K562 (cell line): ENCODE measurements around the gene WDR70. TPM values are rescaled to one million over a fixed set of nuclear protein-coding genes. Genes with fewer than 3 reads are reported as not detected.

ENCODE experiments used
- ATAC-seq: fragments of 200-7000 bp; cut with Tn5 transposase; 3 replicates; pipeline ENCODE4 v1.9.1; 2020; ENCODE audit warnings: moderate library complexity
- BruUV-seq: library from RNA; stranded (reverse); fragments of 400-500 nt; replicated peaks from 2 replicates; lab custom pipeline; 2021; lab: Mats Ljungman, UMichigan
- CTCF ChIA-PET: fragments of 300-600 bp; formaldehyde crosslinking; extraction: SDS; loops from one replicate; lab custom pipeline; 2021; ENCODE audit warnings: low intra/inter-chr PET ratio; lab: Yijun Ruan, JAX
- POLR2A ChIA-PET: fragments of 300-600, 350-650 bp; sonication (Branson Sonifier 250); formaldehyde crosslinking; extraction: SDS; loops from one replicate; lab custom pipeline; 2021; ENCODE audit warnings: antibody characterized with exemption, inconsistent platforms; lab: Yijun Ruan, JAX
- DNase-seq, 4 experiments: peaks; one replicate each; pipeline versions ENCODE4 v3.0.0 to v3.0.0-alpha.2; 2011 to 2018; ENCODE audit warnings: low spot score in 3 of 4, mixed read lengths in 3 of 4; ENCODE audit errors: extremely low read depth in 1 of 4
- FAIRE-seq: peaks from 2 replicates; lab custom pipeline; 2011; peaks lifted over from hg19 to GRCh38; lab: Jason Lieb, UNC
- H2AFZ ChIP-seq: 2 replicates; pipeline ENCODE4 v1.6.0; 2011; ENCODE audit warnings: low read depth, low read length, control low read depth, inconsistent platforms
- H3K27ac ChIP-seq: fragments of 200-600 bp; 3 replicates; pipeline ENCODE4 v1.8.0; 2011; ENCODE audit warnings: low read depth, mild to moderate bottlenecking, control low read depth, inconsistent platforms, low read length, moderate library complexity, mixed read lengths; ENCODE audit errors: extremely low read depth
- H3K27me3 ChIP-seq, 2 experiments: fragments of 300-600 bp in 1 of 2; 2 replicates in 1 of 2; 3 replicates in 1 of 2; pipeline versions ENCODE4 v1.6.0 to v1.8.0; 2011; ENCODE audit warnings: inconsistent platforms in 2 of 2, low read length in 2 of 2, mild to moderate bottlenecking in 1 of 2, mixed read lengths in 1 of 2, moderate library complexity in 1 of 2; ENCODE audit not compliant: control insufficient read depth in 2 of 2, insufficient read depth in 2 of 2
- H3K36me3 ChIP-seq: fragments of 300-600 bp; 3 replicates; pipeline ENCODE4 v1.8.0; 2011; ENCODE audit warnings: mild to moderate bottlenecking, low read length, inconsistent platforms; ENCODE audit not compliant: control insufficient read depth, insufficient read depth
- H3K4me1 ChIP-seq, 2 experiments: fragments of 200-600 bp in 1 of 2; replicated peaks in 1 of 2; 2 replicates in 1 of 2; 3 replicates in 1 of 2; pipeline versions ENCODE4 v1.5.1 to v1.8.0; 2011; ENCODE audit warnings: inconsistent platforms in 2 of 2, low read length in 2 of 2, mild to moderate bottlenecking in 1 of 2, mixed read lengths in 1 of 2, moderate library complexity in 1 of 2; ENCODE audit not compliant: control insufficient read depth in 2 of 2, insufficient read depth in 2 of 2
- H3K4me2 ChIP-seq: 2 replicates; pipeline ENCODE4 v1.6.1; 2011; ENCODE audit warnings: low read length, control low read depth, inconsistent platforms, mixed read lengths; ENCODE audit not compliant: insufficient read depth
- H3K4me3 ChIP-seq: fragments of 200-600 bp; sonication (generic), shearing (Covaris generic); 2 replicates; pipeline ENCODE4 v1.5.1; 2016; ENCODE audit warnings: control low read depth, inconsistent platforms
- H3K79me2 ChIP-seq: fragments of 200-600 bp; 3 replicates; pipeline ENCODE4 v1.8.0; 2011; ENCODE audit warnings: low read length, inconsistent platforms; ENCODE audit not compliant: control insufficient read depth, insufficient read depth
- H3K9ac ChIP-seq, 2 experiments: 2 replicates each; pipeline versions ENCODE4 v1.6.0 to v1.6.1; 2011; ENCODE audit warnings: low read depth in 2 of 2, low read length in 2 of 2, control low read depth in 1 of 2, inconsistent platforms in 1 of 2, mild to moderate bottlenecking in 1 of 2, mixed read lengths in 1 of 2; ENCODE audit not compliant: insufficient read depth in 1 of 2
- H3K9me1 ChIP-seq: one replicate; pipeline ENCODE4 v1.6.0; 2011; ENCODE audit warnings: inconsistent platforms, mild to moderate bottlenecking, low read length, moderate library complexity; ENCODE audit not compliant: control insufficient read depth, insufficient read depth
- H3K9me3 ChIP-seq: replicated peaks from 2 replicates; pipeline ENCODE4 v1.5.1; 2011; ENCODE audit warnings: low read depth, low read length, inconsistent platforms; ENCODE audit not compliant: control insufficient read depth, insufficient read depth
- H4K20me1 ChIP-seq: replicated peaks from 2 replicates; pipeline ENCODE4 v1.6.1; 2011; ENCODE audit warnings: low read length, inconsistent platforms, mixed read lengths; ENCODE audit not compliant: control insufficient read depth, insufficient read depth
- GABPB2 ChIP-seq: fragments of 250-450 bp; sonication (Bioruptor Pico); conservative IDR thresholded peaks from 2 replicates; pipeline ENCODE4 v1.5.1; 2021; ENCODE audit warnings: mild to moderate bottlenecking
- GTF2A2 ChIP-seq: IDR thresholded peaks from 2 replicates; pipeline ENCODE4 v1.6.1; 2016; ENCODE audit warnings: mild to moderate bottlenecking, missing genetic modification characterization, missing compliant biosample characterization
- NR1H2 ChIP-seq: sonication (generic); formaldehyde crosslinking; IDR thresholded peaks from 2 replicates; pipeline ENCODE4 v1.4.0; 2020; ENCODE audit warnings: mild to moderate bottlenecking, missing genetic modification reagents
- ZNF197 ChIP-seq: fragments of 200-800 bp; sonication (Bioruptor generic); IDR thresholded peaks from 2 replicates; pipeline ENCODE4 v1.6.1; 2016; ENCODE audit warnings: low read depth, missing genetic modification characterization, missing compliant biosample characterization
- ZNF253 ChIP-seq: fragments of 250-450 bp; sonication (Bioruptor Pico); conservative IDR thresholded peaks from 2 replicates; pipeline ENCODE4 v1.6.1; 2021; ENCODE audit warnings: mild to moderate bottlenecking
- ZNF318 ChIP-seq, 2 experiments: fragments of 450-650 bp; IDR thresholded peaks; 2 replicates each; pipeline ENCODE4 v1.6.1; 2016; ENCODE audit warnings: mild to moderate bottlenecking in 2 of 2, borderline replicate concordance in 1 of 2, low read depth in 1 of 2, moderate library complexity in 1 of 2
- ZNF407 ChIP-seq: fragments of 450-650 bp; IDR thresholded peaks from 2 replicates; pipeline ENCODE4 v1.6.1; 2016; ENCODE audit warnings: low read depth
- in situ Hi-C: fragments of 300-500 bp; cut with MboI; formaldehyde crosslinking; loops from 4 replicates; pipeline ENCODE4 v1.15.0; 2018; ENCODE audit warnings: inconsistent platforms, mixed read lengths
- intact Hi-C: fragments of 100-400 bp; cut with micrococcal nuclease; formaldehyde crosslinking; loops from 2 replicates; pipeline ENCODE4 v1.14.2; 2022
- polyA plus RNA-seq, 8 experiments: library from polyadenylated mRNA; depleted of rRNA in 4 of 8; stranded (reverse) in 5 of 8; unstranded in 3 of 8; fragments of >200 nt; fragmentation: Nextera tagmentation in 2 of 8; fragmentation: Illumina TruSeq in 1 of 8; extraction: Ambion mirVana in 2 of 8; extraction: Trizol in 1 of 8; gene quantifications; 2 replicates each; pipeline versions ENCODE4 v1.2.1 to v1.2.3, GENCODE V29; 2011 to 2014; ENCODE audit warnings: inconsistent platforms in 1 of 8, missing spikeins in 1 of 8
- total RNA-seq, 7 experiments: library from RNA; depleted of rRNA in 6 of 7; stranded (reverse); fragments of >200 nt in 6 of 7; fragmentation: Illumina TruSeq in 2 of 7; extraction: Trizol in 2 of 7; gene quantifications; 2 replicates each; pipeline versions ENCODE4 v1.2.1 to v1.2.3, GENCODE V29; 2011 to 2021; ENCODE audit warnings: low replicate concordance in 1 of 7

The WDR70 gene
- total and polyA plus RNA-seq, 9 of the 15 experiments (the other 6 are each of a cell fraction or from before 2014, with no cell fraction given) = 16.8 to 46.6 (median 38.8) TPM

GRCh38 chr5:37768371-37768770 is 389.3 kb downstream of the WDR70 start:
- no peak overlapping the region for H3K9ac ChIP-seq
- no peak for FAIRE-seq
- in situ Hi-C loops = no loop called here
- ChIA-PET POLR2A (no interaction called here), CTCF (no interaction called here)
- no peaks in the 10 kb centered on the region for H3K9me3 ChIP-seq
- no peaks in the 10 kb centered on the region for H3K36me3 ChIP-seq
- H2AFZ ChIP-seq = no peak overlapping the region
- no peak overlapping the region for H3K4me2 ChIP-seq
- H3K4me3 ChIP-seq = no peak overlapping the region
- no peaks in the 10 kb centered on the region; a peak in 1 of 5 replicates for H3K27me3 ChIP-seq
- intact Hi-C loops = no loop called here
- H4K20me1 ChIP-seq = no peaks in the 10 kb centered on the region
- ATAC-seq = no peak
- no peak overlapping the region for H3K27ac ChIP-seq
- no peaks in the 10 kb centered on the region for H3K79me2 ChIP-seq
- no peaks in the 10 kb centered on the region for H3K9me1 ChIP-seq
- H3K4me1 ChIP-seq = no peaks in the 10 kb centered on the region
- no TSS peak for BruUV-seq
- DNase-seq = no peak
- TF ChIP-seq ZNF197 (CRISPR knock-in tag) (no peak), GTF2A2 (tag) (no peak), ZNF407 (no peak), ZNF318 (IDR thresholded peaks at IDR 0.05; ENCODE audit: borderline replicate concordance in 1 of 2, low read depth in 1 of 2) (no peak), GABPB2 (no peak), ZNF253 (CRISPR knock-in tag) (no peak), NR1H2 (no peak)
